HUES64 (cell line): ENCODE measurements around the gene FOXN4.

Experiments used
- H3K27ac ChIP-seq: 2 replicates; pipeline ENCODE4 v1.7.0; 2013; ENCODE audit warnings: low read depth, low read length, inconsistent platforms
- H3K27me3 ChIP-seq: 2 replicates; pipeline ENCODE4 v1.6.1; 2013; ENCODE audit warnings: mild to moderate bottlenecking, low read length; ENCODE audit not compliant: insufficient read depth
- H3K36me3 ChIP-seq: 2 replicates; pipeline ENCODE4 v1.6.1; 2013; ENCODE audit warnings: mild to moderate bottlenecking, low read length; ENCODE audit not compliant: insufficient read depth
- H3K4me1 ChIP-seq: 2 replicates; pipeline ENCODE4 v1.6.1; 2013; ENCODE audit warnings: mild to moderate bottlenecking, low read length, moderate library complexity; ENCODE audit not compliant: insufficient read depth
- H3K4me3 ChIP-seq: 2 replicates; pipeline ENCODE4 v1.5.1; 2013; ENCODE audit warnings: mild to moderate bottlenecking, low read length, moderate library complexity
- H3K9ac ChIP-seq: 2 replicates; pipeline ENCODE4 v1.6.1; 2013; ENCODE audit warnings: mild to moderate bottlenecking, low read depth, low read length
- H3K9me3 ChIP-seq: 2 replicates; pipeline ENCODE4 v1.6.1; 2013; ENCODE audit warnings: low read depth, low read length; ENCODE audit not compliant: insufficient read depth
- WGBS: fragments of 150-250, 120-280 bp; methylation state at CpG from one replicate; pipeline ENCODE4 v1.1.7; 2013; ENCODE audit warnings: missing lambda C conversion rate; 5-methylcytosine and 5-hydroxymethylcytosine counted together

Gene FOXN4

GRCh38 chr12:109239691-109240090 lies 69.4 kb downstream of the FOXN4 start:
- Histone ChIP-seq H3K9ac (no peak overlapping the region), H3K4me3 (no peak overlapping the region), H3K27ac (no peak overlapping the region), H3K36me3 (peaks cover 31% of the 10 kb centered on the region), H3K27me3 (no peaks in the 10 kb centered on the region), H3K9me3 (no peaks in the 10 kb centered on the region), H3K4me1 (no peaks in the 10 kb centered on the region)
- WGBS, result 94% methylated on average over 11 of the region's 11 CpGs

- WGBS, result 95% methylated on average over 4 of the region's 4 CpGs
- H3K9ac ChIP-seq, result no peak overlapping the region
- H3K9me3 ChIP-seq, result no peaks in the 10 kb centered on the region
- no peak overlapping the region for H3K4me3 ChIP-seq
- H3K27ac ChIP-seq, result no peak overlapping the region
- H3K27me3 ChIP-seq, result no peaks in the 10 kb centered on the region
- peaks cover 31% of the 10 kb centered on the region for H3K36me3 ChIP-seq
- H3K4me1 ChIP-seq, result no peaks in the 10 kb centered on the region
Observed at GRCh38 chr12:109239179-109239578, 69.9 kb downstream of the FOXN4 start.

- no peaks in the 10 kb centered on the region for H3K4me1 ChIP-seq
- H3K9ac ChIP-seq, result no peak overlapping the region
- H3K4me3 ChIP-seq, result no peak overlapping the region
- peaks cover 15% of the 10 kb centered on the region; the same call in 1 of the 2 replicates for H3K36me3 ChIP-seq
- H3K27me3 ChIP-seq, result no peaks in the 10 kb centered on the region
- H3K27ac ChIP-seq, result no peak overlapping the region
- 91% methylated on average over 6 of the region's 6 CpGs for WGBS
- H3K9me3 ChIP-seq, result no peaks in the 10 kb centered on the region
Observed at GRCh38 chr12:109236257-109236656, 72.8 kb downstream of the FOXN4 start.

- H3K4me1 ChIP-seq, result no peaks in the 10 kb centered on the region
- H3K27me3 ChIP-seq, result no peaks in the 10 kb centered on the region
- WGBS, result 93% methylated on average over 15 of the region's 15 CpGs
- no peak overlapping the region for H3K9ac ChIP-seq
- no peaks in the 10 kb centered on the region for H3K9me3 ChIP-seq
- H3K27ac ChIP-seq, result no peak overlapping the region
- no peak overlapping the region for H3K4me3 ChIP-seq
- H3K36me3 ChIP-seq, result peaks cover 5% of the 10 kb centered on the region; the same call in 1 of the 2 replicates
Observed at GRCh38 chr12:109234012-109234411, 75.1 kb downstream of the FOXN4 start.

GRCh38 chr12:109232731-109233130 lies 76.4 kb downstream of the FOXN4 start:
- Histone ChIP-seq H3K9ac (no peak overlapping the region), H3K9me3 (no peaks in the 10 kb centered on the region), H3K27ac (no peak overlapping the region), H3K4me1 (no peaks in the 10 kb centered on the region), H3K4me3 (no peak overlapping the region), H3K27me3 (no peaks in the 10 kb centered on the region), H3K36me3 (peaks cover 5% of the 10 kb centered on the region; the same call in 1 of the 2 replicates)
- WGBS, result 92% methylated on average over 7 of the region's 7 CpGs

GRCh38 chr12:109230193-109230592 lies 78.9 kb downstream of the FOXN4 start:
- H3K36me3 ChIP-seq, result peaks cover 6% of the 10 kb centered on the region; the same call in 1 of the 2 replicates
- WGBS, result 93% methylated on average over 1 of the region's 2 CpGs
- H3K27ac ChIP-seq, result no peak overlapping the region
- H3K4me1 ChIP-seq, result no peaks in the 10 kb centered on the region
- no peaks in the 10 kb centered on the region for H3K9me3 ChIP-seq
- no peak overlapping the region for H3K4me3 ChIP-seq
- no peak overlapping the region for H3K9ac ChIP-seq
- no peaks in the 10 kb centered on the region for H3K27me3 ChIP-seq

GRCh38 chr12:109228664-109229063 lies 80.4 kb downstream of the FOXN4 start:
- no peaks in the 10 kb centered on the region for H3K9me3 ChIP-seq
- no peaks in the 10 kb centered on the region for H3K4me1 ChIP-seq
- H3K36me3 ChIP-seq, result peaks cover 14% of the 10 kb centered on the region
- H3K27ac ChIP-seq, result no peak overlapping the region
- no peaks in the 10 kb centered on the region for H3K27me3 ChIP-seq
- 96% methylated on average over 4 of the region's 4 CpGs for WGBS
- no peak overlapping the region for H3K4me3 ChIP-seq
- H3K9ac ChIP-seq, result no peak overlapping the region
